K562 (cell line): ENCODE results near the gene GBF1.

ENCODE experiments used
- FOXA3 ChIP-seq, 2 experiments: fragments of 450-650 bp in 1 of 2; sonication (generic) in 1 of 2; formaldehyde crosslinking; IDR thresholded peaks in 1 of 2; conservative IDR thresholded peaks in 1 of 2; 2 replicates each; pipeline versions ENCODE4 v1.4.0 to v1.8.0; 2020 to 2022; ENCODE audit warnings: mild to moderate bottlenecking in 2 of 2, missing genetic modification reagents in 1 of 2
- IRF1 ChIP-seq: sonication (generic); formaldehyde crosslinking; IDR thresholded peaks from 2 replicates; pipeline ENCODE4 v1.8.0; 2022; ENCODE audit warnings: missing genetic modification reagents, mild to moderate bottlenecking, borderline replicate concordance
- MAFF ChIP-seq: IDR thresholded peaks from 2 replicates; pipeline ENCODE4 v1.6.1; 2012; ENCODE audit warnings: low read length, improper control_type of control experiment

DNA sequence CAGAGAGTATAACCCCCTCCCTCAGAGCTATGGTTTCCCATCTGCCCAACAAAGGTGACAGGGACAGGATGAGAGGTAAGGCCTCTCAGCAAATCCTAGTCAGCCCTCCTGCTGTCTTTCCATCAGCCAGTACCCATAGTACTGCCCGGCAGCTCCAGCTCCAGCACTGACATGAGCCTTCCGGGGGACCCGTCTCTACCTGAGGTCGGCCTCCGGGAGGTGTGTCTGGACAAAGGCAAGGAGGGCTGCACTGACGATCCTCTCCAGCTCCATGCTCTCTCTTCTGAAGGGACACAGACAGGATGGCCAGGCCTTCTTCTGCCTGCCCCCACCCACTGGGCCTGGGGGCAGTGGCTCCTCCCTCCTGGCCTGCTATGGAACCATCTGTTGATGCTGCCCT is 179.6 kb downstream of the GBF1 start:
- TF ChIP-seq FOXA3 (CRISPR knock-in tag; conservative IDR thresholded peaks at IDR 0.05 in 1 of 2, IDR thresholded peaks at IDR 0.05 in 1 of 2) (no peak), IRF1 (CRISPR knock-in tag) (no peak), MAFF (no peak)
